NCI-H82 treated with DMSO at 0.1 percent for 48 hours (cell line): ENCODE data around the gene DPP9.
A peak's percentile ranks its signal among the peaks of the same experiment; 100 is the strongest.

Source experiments
- DNase-seq: peaks from one replicate; lab custom pipeline; 2025; ENCODE audit not compliant: unreplicated experiment; lab: John Stamatoyannopoulos, UW

The DPP9 gene

DNA sequence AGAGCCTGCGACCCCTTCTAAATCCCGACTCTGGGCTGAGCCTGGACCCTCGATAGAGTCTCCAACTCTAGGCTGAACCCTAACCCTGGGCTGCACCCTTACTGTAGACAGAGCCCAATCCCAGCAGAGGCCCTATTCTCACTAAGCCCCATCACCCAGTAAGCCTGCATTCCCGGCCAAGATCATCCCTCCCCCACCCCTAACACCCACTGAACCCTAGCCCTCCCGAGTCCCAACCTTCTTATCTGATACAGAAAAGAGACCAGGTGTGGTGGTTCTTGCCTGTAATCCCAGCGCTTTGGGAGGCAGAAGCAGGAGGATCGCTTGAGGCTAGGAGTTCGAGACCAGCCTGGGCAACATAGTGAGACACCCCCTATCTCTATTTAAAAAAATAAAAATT lies 86.9 kb downstream of the DPP9 start:
- DNase-seq: no peak

DNA sequence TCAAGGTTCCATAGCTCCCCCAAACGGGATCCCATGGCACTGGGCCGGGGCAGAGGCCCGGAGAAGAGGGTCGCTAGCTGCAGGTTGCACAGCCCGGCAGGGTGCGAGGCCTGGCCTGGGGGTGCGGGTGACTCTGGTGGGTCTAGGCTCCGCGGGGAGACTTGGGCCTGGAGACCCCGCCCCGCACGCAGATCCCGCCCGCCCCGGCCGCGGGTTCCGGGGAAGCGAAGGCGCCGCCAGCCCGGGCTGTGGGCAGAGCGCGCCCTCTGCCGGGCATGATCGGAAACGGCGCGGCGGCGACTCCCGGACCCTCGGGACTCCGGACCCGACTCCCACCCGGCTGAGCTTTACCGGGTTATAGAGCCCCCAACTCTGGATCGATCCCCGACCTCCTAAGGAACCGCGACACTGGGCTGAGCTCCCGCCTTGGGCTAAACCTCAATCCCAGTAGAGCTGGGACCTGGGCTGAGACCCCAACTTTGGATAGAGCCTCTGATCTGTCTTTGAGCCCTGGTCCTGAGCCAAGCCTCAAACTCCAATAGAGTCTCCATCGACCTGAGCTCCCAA lies 87.4 kb downstream of the DPP9 start:
- DNase-seq: no peak

DNA sequence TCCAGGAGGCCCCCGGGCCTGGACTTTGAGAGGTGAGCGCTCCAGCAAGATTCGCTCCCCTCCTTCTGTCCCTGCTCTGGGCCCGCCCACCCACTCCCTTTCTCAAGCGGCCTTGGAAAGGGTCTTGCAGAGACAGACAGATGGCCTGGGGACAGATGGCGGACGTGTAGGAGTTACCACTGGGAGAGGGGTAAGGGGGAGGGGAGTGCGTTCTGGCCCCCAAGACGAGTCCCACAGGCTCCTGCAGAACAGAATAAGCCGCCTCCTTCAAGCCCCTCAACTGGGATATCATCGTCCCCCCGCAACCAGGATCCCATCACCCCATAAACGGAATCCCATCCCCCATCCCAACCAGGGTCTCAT lies 87.9 kb downstream of the DPP9 start:
- peak; percentile 47 for DNase-seq

DNA sequence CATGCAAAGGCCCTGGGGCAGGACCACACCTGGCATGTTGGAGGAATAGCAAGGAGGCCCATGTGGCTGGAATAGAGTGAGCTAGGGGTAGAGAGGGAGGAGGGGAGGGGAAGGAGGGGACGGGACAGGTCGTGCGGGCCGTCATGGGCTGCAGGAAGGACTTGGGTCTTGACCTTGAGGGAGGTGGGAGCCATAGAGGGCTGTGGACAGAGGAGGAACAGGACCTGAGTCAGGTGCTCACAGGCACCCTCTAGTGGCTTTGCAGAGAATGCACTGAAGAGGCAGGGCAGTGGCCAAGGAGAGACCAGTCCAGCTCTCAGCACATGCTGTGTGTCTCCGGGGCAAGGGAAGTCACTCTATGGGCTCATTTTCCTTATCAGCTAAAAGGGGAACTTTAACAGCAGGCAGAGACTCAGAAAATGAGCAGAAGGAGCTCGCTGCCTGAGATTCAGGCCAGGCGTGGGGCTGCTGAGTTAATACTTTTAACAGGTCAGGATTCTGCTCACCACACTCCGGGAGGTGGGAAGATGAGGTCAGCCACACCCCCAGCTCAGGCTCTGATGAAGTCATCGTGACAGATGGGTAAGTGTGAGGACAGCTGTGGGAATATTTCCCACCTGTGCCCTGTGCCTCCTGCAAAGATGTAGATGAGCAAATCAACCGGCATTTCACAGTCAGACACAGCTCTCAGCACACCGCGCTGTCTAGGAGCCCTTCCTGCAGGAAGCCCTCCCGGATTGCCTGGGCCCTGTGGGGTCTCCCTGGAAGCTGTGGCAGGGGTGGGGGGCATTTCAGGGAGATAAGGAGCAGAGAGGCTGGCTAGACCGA lies 90.3 kb downstream of the DPP9 start:
- DNase-seq: peak; percentile 66
